ENCODE results near the gene AGAP1.

Gene AGAP1

DNA sequence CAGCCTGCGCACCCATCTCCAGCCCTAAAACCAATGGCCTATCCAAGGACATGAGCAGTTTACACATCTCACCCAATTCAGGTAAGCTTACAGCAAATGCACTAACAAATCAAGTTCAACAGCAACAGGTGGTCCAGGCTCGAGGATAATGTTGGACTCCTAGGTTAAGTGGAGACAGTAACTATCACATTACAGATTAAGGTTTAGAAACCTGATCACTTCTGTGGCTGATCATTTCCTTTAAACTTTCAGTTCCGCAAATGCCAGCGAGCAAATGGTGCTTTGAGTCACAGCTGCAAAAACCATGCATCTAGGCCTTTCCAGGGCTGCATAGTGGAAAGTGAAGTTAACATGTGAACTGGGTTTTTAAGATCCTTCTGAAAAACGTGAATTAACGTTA lies 415.0 kb downstream of the AGAP1 start:
- Histone ChIP-seq H3K27ac (no peak overlapping the region), H3K4me2 (peak overlapping the region; percentile 33; the same call in 1 of the 2 replicates), H3K9ac (no peak overlapping the region)

DNA sequence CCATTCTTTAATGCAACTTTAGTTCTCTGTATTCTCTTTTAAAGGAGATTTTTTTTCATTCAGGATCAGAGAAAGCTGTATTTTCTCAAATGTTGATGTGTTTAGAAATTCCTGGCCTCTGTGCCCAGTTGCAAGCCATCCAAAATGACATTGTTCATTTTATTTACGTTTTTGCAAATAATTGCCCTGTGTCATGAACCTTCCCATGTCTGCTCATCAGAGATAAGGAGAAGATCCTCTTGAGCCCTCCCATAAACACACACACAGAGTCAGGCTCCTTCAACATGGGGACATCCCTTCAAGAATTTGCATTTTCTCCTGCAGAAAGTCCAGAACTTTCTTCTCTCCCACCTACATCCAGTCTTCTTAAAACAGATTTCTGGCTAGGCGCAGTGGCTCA lies 415.5 kb downstream of the AGAP1 start:
- Histone ChIP-seq H3K27me3 (no peaks in the 10 kb centered on the region), H3K9ac (no peak overlapping the region), H4K20me1 (peaks cover 59% of the 10 kb centered on the region), H3K9me3 (no peaks in the 10 kb centered on the region), H3K4me2 (0 out of 2 replicates have a peak overlapping the region, but pooled peaks have one; percentile 33), H3K27ac (no peak overlapping the region), H3K4me3 (no peak overlapping the region), H3K4me1 (peaks cover 43% of the 10 kb centered on the region), H3K36me3 (peaks cover 56% of the 10 kb centered on the region)
- no peak for TF ChIP-seq Cebpa-rat (IDR thresholded peaks at IDR 0.05)

More for the DNA sequence above, 415.0 kb downstream of the AGAP1 start:
- Histone ChIP-seq H3K36me3 (peaks cover 56% of the 10 kb centered on the region), H3K9me3 (no peaks in the 10 kb centered on the region), H4K20me1 (peaks cover 59% of the 10 kb centered on the region), H3K4me3 (no peak overlapping the region), H3K4me1 (peaks cover 43% of the 10 kb centered on the region), H3K27me3 (no peaks in the 10 kb centered on the region)
- TF ChIP-seq Cebpa-rat (IDR thresholded peaks at IDR 0.05): no peak

DNA sequence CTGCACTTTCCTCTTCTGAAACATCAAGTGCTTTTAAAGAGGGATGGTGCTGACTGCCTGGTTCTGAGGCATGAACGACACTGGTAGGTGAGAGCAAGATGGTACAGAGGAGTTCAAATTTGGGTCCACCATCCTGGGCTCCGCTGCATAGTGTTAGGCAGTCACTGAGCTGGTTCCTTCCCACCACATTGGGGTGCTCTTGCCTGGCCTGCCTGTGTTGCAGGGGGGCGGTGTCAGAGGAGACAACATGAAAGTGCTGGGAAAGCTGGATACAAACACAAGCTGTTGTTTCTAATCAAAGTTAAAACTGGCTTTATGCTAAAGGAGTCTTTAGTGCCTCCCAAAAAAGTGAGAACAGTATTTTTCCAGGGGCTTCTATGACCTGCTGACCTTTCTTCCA lies 416.2 kb downstream of the AGAP1 start:
- TF ChIP-seq Cebpa-rat (IDR thresholded peaks at IDR 0.05): no peak

DNA sequence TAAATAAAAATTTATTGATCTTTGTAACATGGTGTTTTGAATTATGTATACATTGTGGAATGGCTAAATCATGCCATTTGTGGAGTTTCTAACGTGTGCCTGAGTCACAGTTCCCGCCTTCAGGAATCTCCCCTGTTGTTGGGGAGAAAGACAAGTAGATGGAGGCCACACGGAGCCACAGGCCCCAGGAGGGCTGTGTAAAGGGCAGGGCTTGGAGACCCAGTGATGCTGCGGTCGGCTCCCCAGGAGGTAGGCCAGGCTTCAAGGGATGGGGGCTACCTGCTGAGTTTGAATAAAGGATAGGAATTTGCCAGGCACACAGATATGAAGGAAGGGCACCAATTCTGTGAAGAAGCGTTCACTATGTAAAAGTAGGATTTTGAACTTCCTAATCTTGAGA lies 417.3 kb downstream of the AGAP1 start:
- Histone ChIP-seq H3K27ac (no peak overlapping the region), H3K9ac (no peak overlapping the region), H3K4me1 (peaks cover 39% of the 10 kb centered on the region), H3K27me3 (no peaks in the 10 kb centered on the region), H3K9me3 (peaks cover 10% of the 10 kb centered on the region; the same call in 1 of the 2 replicates), H3K4me2 (no peak overlapping the region), H3K4me3 (no peak overlapping the region), H3K36me3 (peaks cover 63% of the 10 kb centered on the region), H4K20me1 (peaks cover 48% of the 10 kb centered on the region)
- TF ChIP-seq Cebpa-rat (IDR thresholded peaks at IDR 0.05): no peak

More for the DNA sequence above, 416.2 kb downstream of the AGAP1 start:
- no peaks in the 10 kb centered on the region for H3K27me3 ChIP-seq
- H3K4me2 ChIP-seq: no peak overlapping the region
- no peak overlapping the region for H3K27ac ChIP-seq
- no peak overlapping the region for H3K9ac ChIP-seq
- no peaks in the 10 kb centered on the region; the same call in 1 of the 2 replicates for H3K9me3 ChIP-seq
- no peak overlapping the region for H3K4me3 ChIP-seq
- H3K36me3 ChIP-seq: peaks cover 60% of the 10 kb centered on the region
- peaks cover 43% of the 10 kb centered on the region for H3K4me1 ChIP-seq
- H4K20me1 ChIP-seq: peaks cover 58% of the 10 kb centered on the region

DNA sequence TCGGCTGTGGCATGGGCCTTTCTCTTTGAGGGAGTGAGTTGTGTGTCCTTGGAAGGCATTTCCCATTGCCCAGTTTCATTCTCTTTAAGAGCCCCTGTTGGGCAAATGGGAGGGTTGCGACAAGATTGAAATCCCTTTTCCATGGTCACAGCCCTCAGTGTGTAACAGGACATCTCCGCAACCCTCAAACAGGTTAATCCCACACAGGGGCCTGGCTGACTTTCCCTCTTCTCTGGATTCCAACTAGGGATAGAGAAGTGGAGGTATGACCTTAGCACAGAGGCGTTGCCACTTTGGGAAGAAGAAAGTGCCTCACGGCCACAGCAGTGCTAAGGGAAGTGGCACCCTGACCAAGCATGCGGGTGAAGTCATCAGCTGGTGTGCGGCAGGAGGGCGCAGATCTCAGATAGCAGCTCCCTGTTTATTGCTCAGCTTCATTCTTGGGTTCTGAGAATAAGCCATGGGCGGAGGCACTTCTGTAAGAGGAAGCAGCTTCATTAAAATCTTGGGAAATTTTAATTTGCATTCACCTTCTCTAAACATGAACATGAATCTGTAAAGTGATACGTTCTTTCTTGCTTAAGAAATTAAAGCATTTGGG lies 417.9 kb downstream of the AGAP1 start:
- H3K27ac ChIP-seq: no peak overlapping the region
- TF ChIP-seq Cebpa-rat (IDR thresholded peaks at IDR 0.05): no peak
- no peaks in the 10 kb centered on the region for H3K27me3 ChIP-seq
- peaks cover 63% of the 10 kb centered on the region for H3K36me3 ChIP-seq
- H3K4me1 ChIP-seq: peaks cover 35% of the 10 kb centered on the region
- H3K4me3 ChIP-seq: no peak overlapping the region
- H4K20me1 ChIP-seq: peaks cover 42% of the 10 kb centered on the region
- H3K9me3 ChIP-seq: peaks cover 11% of the 10 kb centered on the region; the same call in 1 of the 2 replicates
- H3K4me2 ChIP-seq: no peak overlapping the region
- no peak overlapping the region for H3K9ac ChIP-seq

DNA sequence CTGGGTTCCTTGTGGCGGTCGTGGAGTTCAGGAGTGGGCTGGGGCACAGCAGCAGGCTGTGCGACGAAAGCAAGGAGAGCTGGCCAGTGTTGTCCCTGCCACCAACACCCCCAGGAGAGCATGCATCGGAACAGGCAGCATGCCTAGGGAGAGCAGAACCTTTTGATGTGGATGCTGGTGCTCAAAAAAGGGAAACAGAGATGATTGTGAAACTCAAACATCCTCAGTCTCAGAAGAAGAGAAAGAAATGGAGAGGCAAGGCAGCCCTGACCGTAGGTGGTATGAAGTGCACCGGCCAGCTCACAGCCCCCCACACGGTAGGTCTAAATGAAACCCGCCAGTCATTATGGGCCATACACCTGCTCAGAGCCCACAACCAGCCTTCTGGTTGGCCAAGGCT lies 420.9 kb downstream of the AGAP1 start:
- H3K27ac ChIP-seq: no peak overlapping the region; the same call in 1 of the 2 replicates
- H3K4me3 ChIP-seq: no peak overlapping the region

DNA sequence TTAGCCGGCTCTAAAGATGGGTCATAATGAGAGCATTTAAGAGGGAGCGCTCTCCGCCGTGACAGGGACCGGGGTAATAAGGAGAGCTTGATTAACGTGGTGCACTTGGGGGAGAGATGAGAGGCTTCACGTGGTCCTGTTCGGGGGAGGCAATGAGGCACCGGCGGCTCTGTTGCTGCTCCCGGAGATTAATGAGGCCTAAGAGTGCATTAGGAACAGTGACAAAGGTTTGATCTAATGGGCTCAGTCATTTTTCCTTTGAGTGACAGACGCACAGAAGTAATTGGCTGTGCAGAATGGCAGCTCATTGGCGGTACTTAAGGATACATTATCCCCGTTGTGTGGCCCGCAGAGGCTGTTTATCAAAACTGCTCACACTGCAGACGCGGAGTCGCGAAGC lies 423.7 kb downstream of the AGAP1 start:
- Histone ChIP-seq H3K9me3 (peaks cover 11% of the 10 kb centered on the region; the same call in 1 of the 2 replicates), H4K20me1 (peaks cover 16% of the 10 kb centered on the region; the same call in 1 of the 2 replicates), H3K9ac (no peak overlapping the region), H3K27me3 (no peaks in the 10 kb centered on the region), H3K36me3 (peaks cover 59% of the 10 kb centered on the region), H3K4me2 (no peak overlapping the region), H3K4me1 (peaks cover 21% of the 10 kb centered on the region), H3K4me3 (no peak overlapping the region), H3K27ac (no peak overlapping the region)
- no peak for TF ChIP-seq Cebpa-rat (IDR thresholded peaks at IDR 0.05)

More for the DNA sequence above, 420.9 kb downstream of the AGAP1 start:
- no peak overlapping the region for H3K9ac ChIP-seq
- peaks cover 71% of the 10 kb centered on the region for H3K36me3 ChIP-seq
- peaks cover 21% of the 10 kb centered on the region for H3K4me1 ChIP-seq
- peaks cover 11% of the 10 kb centered on the region; the same call in 1 of the 2 replicates for H3K9me3 ChIP-seq
- peak; percentile 77 for TF ChIP-seq Cebpa-rat (IDR thresholded peaks at IDR 0.05)
- H4K20me1 ChIP-seq: peaks cover 24% of the 10 kb centered on the region
- H3K4me2 ChIP-seq: peak overlapping the region; percentile 65
- H3K27me3 ChIP-seq: no peaks in the 10 kb centered on the region

DNA sequence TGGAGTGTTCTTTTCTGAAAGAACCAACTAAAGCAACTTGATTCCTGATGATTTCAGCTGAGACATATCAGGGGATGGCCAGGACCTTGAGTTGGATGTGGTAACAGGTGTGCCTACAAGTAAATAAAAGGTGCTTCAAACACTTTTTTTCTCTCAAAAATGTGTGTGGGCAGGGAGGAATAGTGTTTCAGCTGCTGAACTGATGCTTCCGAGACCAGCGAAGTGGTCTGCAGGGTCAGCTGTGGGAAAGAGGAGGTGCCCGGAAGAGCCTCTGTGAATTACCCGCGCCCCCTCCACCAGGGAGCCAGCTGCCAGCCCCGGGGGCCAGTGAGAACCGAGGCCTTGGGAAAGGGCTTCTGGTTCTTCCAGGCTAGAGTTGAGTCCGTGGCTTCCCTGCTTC lies 425.0 kb downstream of the AGAP1 start:
- Histone ChIP-seq H3K4me3 (no peak overlapping the region), H4K20me1 (peaks cover 11% of the 10 kb centered on the region; the same call in 1 of the 2 replicates), H3K4me1 (peaks cover 15% of the 10 kb centered on the region), H3K9me3 (peaks cover 11% of the 10 kb centered on the region; the same call in 1 of the 2 replicates), H3K9ac (no peak overlapping the region), H3K4me2 (no peak overlapping the region), H3K27me3 (no peaks in the 10 kb centered on the region), H3K36me3 (peaks cover 65% of the 10 kb centered on the region), H3K27ac (no peak overlapping the region)
- no peak for TF ChIP-seq Cebpa-rat (IDR thresholded peaks at IDR 0.05)

DNA sequence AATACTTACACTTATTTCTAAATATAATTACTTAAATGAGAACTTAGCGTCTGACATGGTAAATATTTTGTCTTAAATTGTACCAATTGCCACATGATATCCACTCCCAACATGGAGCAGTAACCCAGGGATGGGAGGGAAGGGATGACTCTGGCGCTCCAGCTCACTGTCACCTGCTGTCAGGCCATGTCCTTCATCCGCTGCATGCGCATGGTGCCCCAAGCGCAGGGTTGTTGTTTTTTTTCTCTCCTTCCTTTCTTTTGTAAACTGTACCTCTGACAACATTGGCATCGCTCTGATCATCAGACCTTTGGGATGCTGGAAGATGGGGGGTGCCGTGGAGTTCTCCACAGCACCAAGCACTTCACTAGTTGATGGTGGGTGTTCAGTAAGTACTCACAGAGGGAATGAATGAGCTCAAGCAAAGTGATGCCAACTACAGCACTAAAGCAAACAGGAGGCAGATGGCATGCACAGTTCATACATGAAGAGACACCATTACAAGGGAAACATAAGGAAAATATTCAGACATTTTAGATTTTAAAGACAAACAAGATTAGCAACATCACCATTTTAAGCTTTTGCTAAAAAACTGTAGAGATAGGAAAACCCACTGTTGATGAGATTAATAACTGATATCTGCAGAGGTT lies 426.5 kb downstream of the AGAP1 start:
- Histone ChIP-seq H3K36me3 (peaks cover 69% of the 10 kb centered on the region), H3K27me3 (no peaks in the 10 kb centered on the region), H4K20me1 (no peaks in the 10 kb centered on the region), H3K4me2 (no peak overlapping the region), H3K27ac (no peak overlapping the region), H3K4me3 (no peak overlapping the region), H3K4me1 (peaks cover under 1% of the 10 kb centered on the region), H3K9ac (no peak overlapping the region), H3K9me3 (peaks cover 8% of the 10 kb centered on the region; the same call in 1 of the 2 replicates)
- no peak for TF ChIP-seq Cebpa-rat (IDR thresholded peaks at IDR 0.05)

DNA sequence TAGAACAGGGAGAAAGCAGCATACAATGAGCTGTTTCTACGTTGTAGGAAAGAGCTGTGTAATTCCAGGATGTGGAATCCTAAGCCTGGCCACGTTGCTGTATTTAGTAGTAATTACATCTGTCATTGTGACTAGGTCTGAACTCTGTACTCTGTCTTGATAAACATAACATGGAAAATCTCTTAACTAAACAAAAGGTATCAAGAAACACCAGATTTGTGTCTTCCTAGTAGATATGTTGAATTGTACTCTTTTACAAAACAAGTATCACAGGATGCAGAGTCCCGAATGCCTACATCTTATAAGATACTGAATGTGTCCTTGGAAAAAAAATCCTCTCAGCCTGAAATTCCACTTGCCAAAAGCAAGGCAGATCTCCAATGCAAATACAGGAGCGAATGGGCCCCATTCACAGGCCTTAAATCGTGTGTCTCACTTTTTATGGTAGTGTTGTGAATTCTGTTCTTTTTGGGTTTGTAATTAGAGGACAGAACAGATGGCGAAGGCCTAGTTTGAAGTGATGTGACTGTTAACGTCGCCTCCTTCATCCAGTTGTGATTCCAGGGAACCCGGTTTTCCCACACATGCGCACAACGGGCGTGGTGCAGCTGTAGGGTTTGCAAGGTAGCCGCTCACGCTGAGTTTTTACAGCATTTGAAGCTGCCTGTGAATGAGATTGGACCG lies 427.8 kb downstream of the AGAP1 start:
- H3K4me3 ChIP-seq: no peak overlapping the region
- no peaks in the 10 kb centered on the region for H4K20me1 ChIP-seq
- peaks cover 59% of the 10 kb centered on the region for H3K36me3 ChIP-seq
- no peaks in the 10 kb centered on the region for H3K9me3 ChIP-seq
- H3K4me1 ChIP-seq: no peaks in the 10 kb centered on the region
- no peak overlapping the region for H3K4me2 ChIP-seq
- H3K27ac ChIP-seq: no peak overlapping the region
- no peaks in the 10 kb centered on the region for H3K27me3 ChIP-seq
- TF ChIP-seq Cebpa-rat (IDR thresholded peaks at IDR 0.05): no peak
- no peak overlapping the region for H3K9ac ChIP-seq
